GM19372 (cell line): Measurements from ENCODE around the gene LENG9.

ENCODE experiments used
- ATAC-seq: cut with Tn5 transposase; IDR thresholded peaks from one replicate; pipeline ENCODE4 v1.9.1; 2021; ENCODE audit warnings: mild to moderate bottlenecking, low read depth, moderate library complexity; ENCODE audit not compliant: unreplicated experiment

LENG9 gene

GRCh38 chr19:54424660-54425381 lies 38.8 kb downstream of the LENG9 start:
- ATAC-seq, result no peak

- ATAC-seq, result no peak
Observed at GRCh38 chr19:54424201-54424600, 39.4 kb downstream of the LENG9 start.

GRCh38 chr19:54422136-54422535 lies 41.4 kb downstream of the LENG9 start:
- no peak for ATAC-seq

GRCh38 chr19:54421521-54421920 lies 42.1 kb downstream of the LENG9 start:
- no peak for ATAC-seq

- no peak for ATAC-seq
Observed at GRCh38 chr19:54421169-54421516, 42.4 kb downstream of the LENG9 start.

- no peak for ATAC-seq
Observed at GRCh38 chr19:54420383-54421168, 43.0 kb downstream of the LENG9 start.

GRCh38 chr19:54420068-54420382 lies 43.6 kb downstream of the LENG9 start:
- no peak for ATAC-seq

GRCh38 chr19:54418930-54419800 lies 44.4 kb downstream of the LENG9 start:
- ATAC-seq, result no peak

- no peak for ATAC-seq
Observed at GRCh38 chr19:54418030-54418929, 45.3 kb downstream of the LENG9 start.

GRCh38 chr19:54416695-54417491 lies 46.7 kb downstream of the LENG9 start:
- no peak for ATAC-seq

- no peak for ATAC-seq
Observed at GRCh38 chr19:54415901-54416673, 47.5 kb downstream of the LENG9 start.

GRCh38 chr19:54415208-54415900 lies 48.2 kb downstream of the LENG9 start, which contains the start of gene TTYH1:
TTYH1 (plus strand) TSS chr19:54415464; CDS start chr19:54415553, 89 bp downstream.
- no peak for ATAC-seq

GRCh38 chr19:54414156-54414555 lies 49.4 kb downstream of the LENG9 start:
- ATAC-seq, result no peak

- no peak for ATAC-seq
Observed at GRCh38 chr19:54412877-54413276, 50.7 kb downstream of the LENG9 start.
